Endothelial cell of umbilical vein (primary cell): Measurements from ENCODE around the gene DDX25. TPM values are rescaled to one million over a fixed set of nuclear protein-coding genes. Genes with fewer than 3 reads are reported as not detected.
A peak's percentile ranks its signal among the peaks of the same experiment; 100 is the strongest.

ENCODE experiments used
- BruUV-seq: library from RNA; stranded (reverse); fragments of 400-500 nt; replicated peaks from 2 replicates; lab custom pipeline; 2021; lab: Mats Ljungman, UMichigan
- CTCF ChIA-PET: fragments of 300-600, 350-600 bp; sonication (Branson Sonifier 250); formaldehyde crosslinking; loops from one replicate; lab custom pipeline; 2021; ENCODE audit warnings: antibody characterized with exemption, inconsistent platforms; lab: Charles Lee
- POLR2A ChIA-PET: fragments of 300-600, 350-600 bp; sonication (Branson Sonifier 250); formaldehyde crosslinking; loops from one replicate; lab custom pipeline; 2021; ENCODE audit warnings: antibody characterized with exemption, inconsistent platforms; lab: Charles Lee
- DNase-seq: peaks from one replicate; pipeline ENCODE4 v3.0.0-alpha.2; 2011; ENCODE audit warnings: low read depth, low spot score
- FAIRE-seq: peaks from 2 replicates; lab custom pipeline; 2011; peaks lifted over from hg19 to GRCh38; lab: Jason Lieb, UNC
- H2AFZ ChIP-seq: 2 replicates; pipeline ENCODE4 v1.6.0; 2012; ENCODE audit warnings: low read depth, low read length, control low read depth, inconsistent platforms
- H3K27ac ChIP-seq: 2 replicates; pipeline ENCODE4 v1.5.1; 2011; ENCODE audit warnings: low read depth, mild to moderate bottlenecking, control low read depth, low read length, moderate library complexity; ENCODE audit not compliant: insufficient read depth
- H3K27me3 ChIP-seq, 2 experiments: 2 replicates each; pipeline versions ENCODE4 v1.6.0 to v1.6.1; 2011; ENCODE audit warnings: low read length in 2 of 2, mixed read lengths in 1 of 2; ENCODE audit not compliant: control insufficient read depth in 2 of 2, insufficient read depth in 2 of 2
- H3K36me3 ChIP-seq, 2 experiments: 2 replicates in 1 of 2; 3 replicates in 1 of 2; pipeline ENCODE4 v1.5.1; 2011; ENCODE audit warnings: low read length in 2 of 2, mild to moderate bottlenecking in 1 of 2, moderate library complexity in 1 of 2; ENCODE audit not compliant: control insufficient read depth in 2 of 2, insufficient read depth in 2 of 2; ENCODE audit errors: extremely low read depth in 1 of 2
- H3K4me1 ChIP-seq: 3 replicates; pipeline ENCODE4 v1.5.1; 2011; ENCODE audit warnings: mild to moderate bottlenecking, low read length; ENCODE audit not compliant: control insufficient read depth, insufficient read depth; ENCODE audit errors: extremely low read depth
- H3K4me2 ChIP-seq: 2 replicates; pipeline ENCODE4 v1.6.1; 2011; ENCODE audit warnings: low read length, control low read depth, mixed read lengths; ENCODE audit not compliant: insufficient read depth
- H3K4me3 ChIP-seq, 3 experiments: fragments of 200-600 bp in 1 of 3; sonication (generic), shearing (Covaris generic) in 1 of 3; replicated peaks in 1 of 3; 2 replicates each; pipeline ENCODE4 v1.5.1; 2011 to 2016; ENCODE audit warnings: control low read depth in 3 of 3, low read length in 3 of 3, mild to moderate bottlenecking in 2 of 3, inconsistent platforms in 1 of 3, low read depth in 1 of 3, moderate library complexity in 1 of 3; ENCODE audit not compliant: insufficient read depth in 1 of 3
- H3K79me2 ChIP-seq: 2 replicates; pipeline ENCODE4 v1.6.0; 2012; ENCODE audit warnings: low read length, inconsistent platforms; ENCODE audit not compliant: control insufficient read depth, insufficient read depth
- H3K9ac ChIP-seq: replicated peaks from 2 replicates; pipeline ENCODE3; 2011; ENCODE audit warnings: low read length, control low read depth; ENCODE audit not compliant: insufficient read depth; ENCODE audit errors: extremely low read depth
- H3K9me1 ChIP-seq: replicated peaks from 3 replicates; pipeline ENCODE4 v1.6.0; 2011; ENCODE audit warnings: mild to moderate bottlenecking, low read length; ENCODE audit not compliant: control insufficient read depth, insufficient read depth; ENCODE audit errors: extremely low read depth
- H3K9me3 ChIP-seq: replicated peaks from 2 replicates; pipeline ENCODE4 v1.5.1; 2012; ENCODE audit warnings: low read length, inconsistent platforms; ENCODE audit not compliant: control insufficient read depth, insufficient read depth
- H4K20me1 ChIP-seq: replicated peaks from 2 replicates; pipeline ENCODE3; 2011; ENCODE audit warnings: mild to moderate bottlenecking, low read length; ENCODE audit not compliant: control insufficient read depth, insufficient read depth; ENCODE audit errors: extremely low read depth
- CTCF ChIP-seq, 2 donors: IDR thresholded peaks; 1 replicate in 1 of 2; 2 replicates in 1 of 2; pipeline ENCODE4 v1.5.1; 2011; ENCODE audit warnings: low read length in 2 of 2, mild to moderate bottlenecking in 2 of 2, moderate library complexity in 2 of 2, control low read depth in 1 of 2, inconsistent platforms in 1 of 2, low read depth in 1 of 2; ENCODE audit not compliant: insufficient read depth in 1 of 2; ENCODE audit errors: extremely low read depth in 1 of 2
- EZH2 ChIP-seq: IDR thresholded peaks from 2 replicates; pipeline ENCODE4 v1.6.1; 2012; ENCODE audit warnings: borderline replicate concordance, low read depth, mild to moderate bottlenecking, moderate library complexity, low read length, inconsistent platforms; ENCODE audit not compliant: severe bottlenecking
- FOS ChIP-seq: IDR thresholded peaks from 2 replicates; pipeline ENCODE4 v1.6.1; 2011; ENCODE audit warnings: mild to moderate bottlenecking, low read length, moderate library complexity, borderline replicate concordance; ENCODE audit not compliant: insufficient read depth
- GATA2 ChIP-seq: IDR thresholded peaks from 2 replicates; pipeline ENCODE4 v1.7.0; 2011; ENCODE audit warnings: low read depth, mild to moderate bottlenecking, moderate library complexity, mixed read lengths, low read length; ENCODE audit not compliant: insufficient read length, insufficient read depth
- JUN ChIP-seq: IDR thresholded peaks from 2 replicates; pipeline ENCODE4 v1.6.1; 2011; ENCODE audit warnings: borderline replicate concordance, low read depth; ENCODE audit not compliant: insufficient read length, insufficient read depth
- MYC ChIP-seq: IDR thresholded peaks from one replicate; pipeline ENCODE4 v1.6.1; 2011; ENCODE audit warnings: mild to moderate bottlenecking, low read depth, low read length
- POLR2A ChIP-seq: IDR thresholded peaks from 2 replicates; pipeline ENCODE4 v1.6.1; 2012; ENCODE audit warnings: low read depth, mild to moderate bottlenecking, control low read depth, low read length
- POLR2AphosphoS5 ChIP-seq: IDR thresholded peaks from 2 replicates; pipeline ENCODE4 v1.6.1; 2012; ENCODE audit warnings: low read depth, mild to moderate bottlenecking, control low read depth, low read length, moderate library complexity; ENCODE audit not compliant: insufficient read depth
- dilution Hi-C: fragments of 300-500 bp; cut with MboI; formaldehyde crosslinking; loops from one replicate; pipeline ENCODE4 v1.15.0; 2019; ENCODE audit warnings: low sequenced_read_pairs; ENCODE audit not compliant: extremely low pct_ligation_motif_present
- intact Hi-C: fragments of 100-400 bp; cut with micrococcal nuclease; formaldehyde crosslinking; loops from one replicate; pipeline ENCODE4 v1.10.0; 2022
- polyA plus RNA-seq, 4 experiments: library from polyadenylated mRNA; depleted of rRNA in 3 of 4; stranded (reverse) in 3 of 4; unstranded in 1 of 4; fragments of >200 nt; gene quantifications; 2 replicates each; pipeline versions ENCODE4 v1.2.1 to v1.2.3, GENCODE V29; 2011 to 2012; ENCODE audit warnings: missing spikeins in 1 of 4
- total RNA-seq: library from RNA; stranded (reverse); gene quantifications from 2 replicates; pipeline ENCODE4 v1.2.3, GENCODE V29; 2021
- TF ChIP-seq, protein P1 (sequence below): IDR thresholded peaks from 2 replicates; pipeline ENCODE4 v1.6.1; 2011; ENCODE audit not compliant: insufficient read depth, insufficient read length

The DDX25 gene
- total and polyA plus RNA-seq, 2 donors (not counting 3 experiments of a cell fraction or from before 2014, with no cell fraction given) = not detected

GRCh38 chr11:125902277-125902926 is 1.9 kb upstream of the DDX25 start:
- peaks cover 32% of the 10 kb centered on the region for H3K79me2 ChIP-seq
- dilution Hi-C loops (no loop called here), intact Hi-C loops (no loop called here)
- FAIRE-seq (no peak), DNase-seq (no peak)
- peak overlapping the region; percentile 81 for H3K9ac ChIP-seq
- H3K4me1 ChIP-seq = peaks cover 8% of the 10 kb centered on the region
- H3K27ac ChIP-seq = peak overlapping the region; percentile 48
- no peaks in the 10 kb centered on the region for H3K9me3 ChIP-seq
- H3K9me1 ChIP-seq = no peaks in the 10 kb centered on the region
- H3K27me3 ChIP-seq = peaks cover 15 to 24% of the 10 kb centered on the region in 2 experiments
- TSS peak; percentile 78 for BruUV-seq
- ChIA-PET POLR2A (interaction anchor here (0.9 kb wide), 1 partner anchor 15 kb away, joined by 5 read pairs; the partner anchor contains the start of gene HYLS1), CTCF (interaction anchor here (0.9 to 2.0 kb wide), 5 partner anchors 9 to 292 kb away, joined by 4 to 18 read pairs (median 5); partner anchors contain the start of gene HYLS1)
- H3K36me3 ChIP-seq = peaks cover 6 to 9% of the 10 kb centered on the region in 2 experiments
- H2AFZ ChIP-seq = peak overlapping the region; percentile 78
- no peak for TF ChIP-seq POLR2AphosphoS5
- TF ChIP-seq POLR2A = no peak
- TF ChIP-seq JUN = no peak
- TF ChIP-seq EZH2 = no peak
- TF ChIP-seq FOS = no peak
- TF ChIP-seq MYC = no peak
- TF ChIP-seq, protein P1, sequence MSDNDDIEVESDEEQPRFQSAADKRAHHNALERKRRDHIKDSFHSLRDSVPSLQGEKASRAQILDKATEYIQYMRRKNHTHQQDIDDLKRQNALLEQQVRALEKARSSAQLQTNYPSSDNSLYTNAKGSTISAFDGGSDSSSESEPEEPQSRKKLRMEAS = no peak
- no peak for TF ChIP-seq CTCF (IDR thresholded peaks at IDR 0.05; ENCODE audit: extremely low read depth in 1 of 2, insufficient read depth in 1 of 2, low read depth in 1 of 2, low read length in 2 of 2)
- TF ChIP-seq GATA2 = no peak
- H4K20me1 ChIP-seq = no peaks in the 10 kb centered on the region
- peak overlapping the region; percentile 59 to 88 (median 85) for H3K4me3 ChIP-seq
- H3K4me2 ChIP-seq = peak overlapping the region; percentile 70
